OCI-LY1 (cell line): ENCODE data around the gene WWOX.

Experiments
- EZH2 ChIP-seq: fragments of 200-600 bp; sonication (generic), shearing (Covaris generic); IDR thresholded peaks from 2 replicates; pipeline ENCODE4 v1.8.0; 2017; ENCODE audit warnings: borderline replicate concordance, mixed run types, mild to moderate bottlenecking, antibody characterized with exemption, low read length, moderate library complexity, mixed read lengths
- TF ChIP-seq, protein P1 (sequence below): fragments of 200-600 bp; sonication (generic), shearing (Covaris generic); IDR thresholded peaks from 2 replicates; pipeline ENCODE4 v1.5.1; 2017; ENCODE audit warnings: mild to moderate bottlenecking, antibody characterized with exemption, low read length, moderate library complexity, mixed read lengths

DNA sequence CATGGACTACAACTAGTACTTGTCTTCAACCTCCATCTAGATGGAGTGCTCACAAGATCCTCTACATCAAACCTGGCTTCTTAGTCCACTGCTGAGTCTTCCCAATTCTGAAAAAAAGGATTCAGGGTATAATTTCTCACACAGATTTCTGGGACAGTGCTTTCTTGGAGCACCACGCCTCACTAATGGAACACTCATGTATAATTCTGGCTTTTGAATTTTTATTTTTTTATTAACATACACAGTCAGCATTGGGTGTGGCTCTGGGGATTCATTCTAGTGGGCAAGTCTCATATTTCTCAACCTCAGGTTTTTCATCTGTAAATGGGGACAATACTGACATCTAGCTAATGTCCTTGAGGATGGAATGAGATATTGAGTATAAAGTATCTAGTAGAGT, 696.0 kb downstream of the WWOX start:
- TF ChIP-seq EZH2 = no peak
- TF ChIP-seq, protein P1, sequence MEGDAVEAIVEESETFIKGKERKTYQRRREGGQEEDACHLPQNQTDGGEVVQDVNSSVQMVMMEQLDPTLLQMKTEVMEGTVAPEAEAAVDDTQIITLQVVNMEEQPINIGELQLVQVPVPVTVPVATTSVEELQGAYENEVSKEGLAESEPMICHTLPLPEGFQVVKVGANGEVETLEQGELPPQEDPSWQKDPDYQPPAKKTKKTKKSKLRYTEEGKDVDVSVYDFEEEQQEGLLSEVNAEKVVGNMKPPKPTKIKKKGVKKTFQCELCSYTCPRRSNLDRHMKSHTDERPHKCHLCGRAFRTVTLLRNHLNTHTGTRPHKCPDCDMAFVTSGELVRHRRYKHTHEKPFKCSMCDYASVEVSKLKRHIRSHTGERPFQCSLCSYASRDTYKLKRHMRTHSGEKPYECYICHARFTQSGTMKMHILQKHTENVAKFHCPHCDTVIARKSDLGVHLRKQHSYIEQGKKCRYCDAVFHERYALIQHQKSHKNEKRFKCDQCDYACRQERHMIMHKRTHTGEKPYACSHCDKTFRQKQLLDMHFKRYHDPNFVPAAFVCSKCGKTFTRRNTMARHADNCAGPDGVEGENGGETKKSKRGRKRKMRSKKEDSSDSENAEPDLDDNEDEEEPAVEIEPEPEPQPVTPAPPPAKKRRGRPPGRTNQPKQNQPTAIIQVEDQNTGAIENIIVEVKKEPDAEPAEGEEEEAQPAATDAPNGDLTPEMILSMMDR = no peak
